Panc1 (cell line): ENCODE measurements around the gene METTL23. TPM values are rescaled to one million over a fixed set of nuclear protein-coding genes. Genes with fewer than 3 reads are reported as not detected.

Experiments used
- ATAC-seq: fragments of 200-7000 bp; cut with Tn5 transposase; 2 replicates; pipeline ENCODE4 v1.9.1; 2020; ENCODE audit warnings: mild to moderate bottlenecking, moderate library complexity
- BruUV-seq: library from RNA; stranded (reverse); fragments of 400-500 nt; replicated peaks from 2 replicates; lab custom pipeline; 2021; lab: Mats Ljungman, UMichigan
- CTCF ChIA-PET: fragments of 300-600 bp; sonication (Branson Sonifier 250); formaldehyde crosslinking; loops from one replicate; lab custom pipeline; 2022; ENCODE audit warnings: antibody characterized with exemption; lab: Charles Lee
- POLR2A ChIA-PET: fragments of 300-600 bp; sonication (Branson Sonifier 250); formaldehyde crosslinking; loops from one replicate; lab custom pipeline; 2022; ENCODE audit warnings: antibody characterized with exemption; lab: Charles Lee
- DNase-seq: peaks from one replicate; pipeline ENCODE4 v3.0.0-alpha.2; 2010; ENCODE audit warnings: low read depth, low spot score
- H3K27ac ChIP-seq: 2 replicates; pipeline ENCODE4 v1.5.1; 2011; ENCODE audit warnings: mild to moderate bottlenecking, low read length, inconsistent platforms
- H3K27me3 ChIP-seq: fragments of 200-500 bp; sonication (Bioruptor generic); 2 replicates; pipeline ENCODE4 v1.6.0; 2014; ENCODE audit warnings: low read length, inconsistent platforms; ENCODE audit not compliant: control insufficient read depth, insufficient read depth
- H3K36me3 ChIP-seq: fragments of 200-500 bp; sonication (Bioruptor generic); 2 replicates; pipeline ENCODE4 v1.5.1; 2014; ENCODE audit warnings: inconsistent platforms, mild to moderate bottlenecking, low read length, moderate library complexity; ENCODE audit not compliant: control insufficient read depth, insufficient read depth
- H3K4me1 ChIP-seq: 2 replicates; pipeline ENCODE4 v1.5.1; 2011; ENCODE audit warnings: inconsistent platforms, mild to moderate bottlenecking, low read length, moderate library complexity; ENCODE audit not compliant: control insufficient read depth, insufficient read depth
- H3K4me3 ChIP-seq, 2 experiments: 2 replicates each; pipeline ENCODE4 v1.5.1; 2011 to 2012; ENCODE audit warnings: low read depth in 2 of 2, low read length in 2 of 2, mild to moderate bottlenecking in 2 of 2, inconsistent platforms in 1 of 2, moderate library complexity in 1 of 2
- H3K9me3 ChIP-seq: fragments of 200-500 bp; sonication (Bioruptor generic); 2 replicates; pipeline ENCODE4 v1.5.1; 2014; ENCODE audit warnings: low read depth, mild to moderate bottlenecking, inconsistent platforms, low read length, moderate library complexity; ENCODE audit not compliant: control insufficient read depth, insufficient read depth
- CTCF ChIP-seq: fragments of 450-650 bp; IDR thresholded peaks from 2 replicates; pipeline ENCODE4 v1.5.1; 2017; ENCODE audit warnings: mild to moderate bottlenecking
- POLR2AphosphoS5 ChIP-seq: IDR thresholded peaks from 2 replicates; pipeline ENCODE4 v1.6.1; 2012; ENCODE audit warnings: mild to moderate bottlenecking, low read depth, low read length, moderate library complexity
- SIN3A ChIP-seq: IDR thresholded peaks from 2 replicates; pipeline ENCODE4 v1.6.1; 2012; ENCODE audit warnings: low read depth, mild to moderate bottlenecking, low read length, moderate library complexity, borderline replicate concordance; ENCODE audit not compliant: insufficient read depth
- TCF7L2 ChIP-seq: IDR thresholded peaks from 2 replicates; pipeline ENCODE4 v1.6.1; 2011; ENCODE audit warnings: mild to moderate bottlenecking, low read depth, low read length, inconsistent platforms
- in situ Hi-C: cut with HindIII; loops from 2 replicates; pipeline ENCODE4 v1.10.0; 2016; ENCODE audit warnings: low sequenced_read_pairs, low pct_unique_long_range_greater_than_20kb
- intact Hi-C: fragments of 100-400 bp; cut with micrococcal nuclease; formaldehyde crosslinking; loops from one replicate; pipeline ENCODE4 v1.10.0; 2022; ENCODE audit not compliant: unreplicated experiment
- total RNA-seq: library from RNA; stranded (reverse); gene quantifications from one replicate; pipeline ENCODE4 v1.2.1, GENCODE V29; 2021; ENCODE audit not compliant: unreplicated experiment
- TF ChIP-seq, protein P1 (sequence below), 2 experiments: IDR thresholded peaks; 2 replicates each; pipeline ENCODE4 v1.6.1; 2011 to 2012; ENCODE audit warnings: low read depth in 2 of 2, control low read depth in 1 of 2, low read length in 1 of 2, mild to moderate bottlenecking in 1 of 2, moderate library complexity in 1 of 2; ENCODE audit not compliant: insufficient read depth in 1 of 2

Gene METTL23
- total RNA-seq, 1 experiment from 2014 or later, result 42.8 TPM

GRCh38 chr17:76735586-76736348, 9.1 kb downstream of the METTL23 start:
- no peak for DNase-seq
- Histone ChIP-seq H3K4me3 (peak overlapping the region; percentile 96 to 97), H3K36me3 (peaks cover 47% of the 10 kb centered on the region), H3K9me3 (no peaks in the 10 kb centered on the region), H3K27me3 (no peaks in the 10 kb centered on the region), H3K27ac (peak overlapping the region; percentile 98), H3K4me1 (peaks cover 41% of the 10 kb centered on the region)
- no peak for ATAC-seq
- POLR2A ChIA-PET, result interaction anchor here (0.6 to 0.7 kb wide), 3 partner anchors 173 to 1406 kb away, joined by 3 to 5 read pairs (median 3); no protein-coding TSS in a partner anchor
- in situ Hi-C loops (no loop called here), intact Hi-C loops (no loop called here)
- CTCF ChIA-PET, result no interaction called here
- TF ChIP-seq TCF7L2, result no peak
- no peak for TF ChIP-seq SIN3A
- TF ChIP-seq CTCF, result no peak
- no peak for TF ChIP-seq POLR2AphosphoS5
- TF ChIP-seq, protein P1, sequence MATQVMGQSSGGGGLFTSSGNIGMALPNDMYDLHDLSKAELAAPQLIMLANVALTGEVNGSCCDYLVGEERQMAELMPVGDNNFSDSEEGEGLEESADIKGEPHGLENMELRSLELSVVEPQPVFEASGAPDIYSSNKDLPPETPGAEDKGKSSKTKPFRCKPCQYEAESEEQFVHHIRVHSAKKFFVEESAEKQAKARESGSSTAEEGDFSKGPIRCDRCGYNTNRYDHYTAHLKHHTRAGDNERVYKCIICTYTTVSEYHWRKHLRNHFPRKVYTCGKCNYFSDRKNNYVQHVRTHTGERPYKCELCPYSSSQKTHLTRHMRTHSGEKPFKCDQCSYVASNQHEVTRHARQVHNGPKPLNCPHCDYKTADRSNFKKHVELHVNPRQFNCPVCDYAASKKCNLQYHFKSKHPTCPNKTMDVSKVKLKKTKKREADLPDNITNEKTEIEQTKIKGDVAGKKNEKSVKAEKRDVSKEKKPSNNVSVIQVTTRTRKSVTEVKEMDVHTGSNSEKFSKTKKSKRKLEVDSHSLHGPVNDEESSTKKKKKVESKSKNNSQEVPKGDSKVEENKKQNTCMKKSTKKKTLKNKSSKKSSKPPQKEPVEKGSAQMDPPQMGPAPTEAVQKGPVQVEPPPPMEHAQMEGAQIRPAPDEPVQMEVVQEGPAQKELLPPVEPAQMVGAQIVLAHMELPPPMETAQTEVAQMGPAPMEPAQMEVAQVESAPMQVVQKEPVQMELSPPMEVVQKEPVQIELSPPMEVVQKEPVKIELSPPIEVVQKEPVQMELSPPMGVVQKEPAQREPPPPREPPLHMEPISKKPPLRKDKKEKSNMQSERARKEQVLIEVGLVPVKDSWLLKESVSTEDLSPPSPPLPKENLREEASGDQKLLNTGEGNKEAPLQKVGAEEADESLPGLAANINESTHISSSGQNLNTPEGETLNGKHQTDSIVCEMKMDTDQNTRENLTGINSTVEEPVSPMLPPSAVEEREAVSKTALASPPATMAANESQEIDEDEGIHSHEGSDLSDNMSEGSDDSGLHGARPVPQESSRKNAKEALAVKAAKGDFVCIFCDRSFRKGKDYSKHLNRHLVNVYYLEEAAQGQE (IDR thresholded peaks at IDR 0.05; ENCODE audit: insufficient read depth in 1 of 2, low read depth in 2 of 2, low read length in 1 of 2), result no peak
- no TSS peak for BruUV-seq

- H3K27me3 ChIP-seq, result no peaks in the 10 kb centered on the region
- peak overlapping the region; percentile 96 to 97 for H3K4me3 ChIP-seq
- ChIA-PET CTCF (no interaction called here), POLR2A (interaction anchor here (0.5 to 0.7 kb wide), 2 partner anchors 9 to 1405 kb away, joined by 3 to 10 read pairs; no protein-coding TSS in a partner anchor)
- intact Hi-C loops, result no loop called here
- BruUV-seq, result no TSS peak
- H3K27ac ChIP-seq, result peak overlapping the region; percentile 98
- in situ Hi-C loops, result no loop called here
- TF ChIP-seq POLR2AphosphoS5, result no peak; the same call in 1 of the 2 replicates
- TF ChIP-seq SIN3A, result peak; percentile 90; the same call in 1 of the 2 replicates
- TF ChIP-seq, protein P1 (IDR thresholded peaks at IDR 0.05; ENCODE audit: insufficient read depth in 1 of 2, low read depth in 2 of 2, low read length in 1 of 2), result no peak
- peaks cover 42% of the 10 kb centered on the region for H3K4me1 ChIP-seq
- DNase-seq (no peak), ATAC-seq (peak; percentile 13)
- peaks cover 50% of the 10 kb centered on the region for H3K36me3 ChIP-seq
- H3K9me3 ChIP-seq, result no peaks in the 10 kb centered on the region
These were observed 9.9 kb downstream of the METTL23 start for GRCh38 chr17:76736349-76737081.
